GM18951 (cell line): ENCODE results near the gene P3R3URF.

Experiments used
- POLR2A ChIP-seq: IDR thresholded peaks from 4 replicates; pipeline ENCODE4 v1.6.1; 2011; ENCODE audit warnings: mild to moderate bottlenecking; ENCODE audit not compliant: insufficient read length, insufficient read depth; ENCODE audit errors: extremely low read depth
- in situ Hi-C: fragments of 300-500 bp; cut with MboI; formaldehyde crosslinking; loops from one replicate; pipeline ENCODE4 v1.12.0; 2022; ENCODE audit warnings: low sequenced_read_pairs, mixed read lengths, inconsistent platforms; ENCODE audit not compliant: unreplicated experiment

The P3R3URF gene

DNA sequence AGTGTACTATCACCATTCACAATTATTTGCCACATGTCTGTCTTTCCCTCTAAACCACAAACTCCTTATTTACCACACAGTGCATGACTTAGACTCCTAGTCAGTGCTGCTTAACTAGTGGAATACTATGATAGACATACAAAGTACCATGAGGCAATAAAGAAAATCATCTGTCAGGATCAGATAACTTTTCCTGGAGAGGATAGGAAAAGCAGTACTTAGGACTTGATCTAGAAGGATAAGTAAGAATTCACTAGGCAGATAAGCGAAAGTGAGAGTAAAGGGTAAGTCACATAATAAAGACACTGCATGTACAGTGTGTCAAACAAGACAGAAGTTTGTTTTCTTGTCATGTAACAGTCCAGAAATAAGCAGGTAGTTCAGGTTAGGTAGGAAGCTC is 22.6 kb downstream of the P3R3URF start:
- TF ChIP-seq POLR2A = no peak
- in situ Hi-C loops = no loop called here

- no peak for TF ChIP-seq POLR2A
- in situ Hi-C loops = no loop called here
These were observed 23.1 kb downstream of the P3R3URF start for GRCh38 chr1:46153228-46153627.

DNA sequence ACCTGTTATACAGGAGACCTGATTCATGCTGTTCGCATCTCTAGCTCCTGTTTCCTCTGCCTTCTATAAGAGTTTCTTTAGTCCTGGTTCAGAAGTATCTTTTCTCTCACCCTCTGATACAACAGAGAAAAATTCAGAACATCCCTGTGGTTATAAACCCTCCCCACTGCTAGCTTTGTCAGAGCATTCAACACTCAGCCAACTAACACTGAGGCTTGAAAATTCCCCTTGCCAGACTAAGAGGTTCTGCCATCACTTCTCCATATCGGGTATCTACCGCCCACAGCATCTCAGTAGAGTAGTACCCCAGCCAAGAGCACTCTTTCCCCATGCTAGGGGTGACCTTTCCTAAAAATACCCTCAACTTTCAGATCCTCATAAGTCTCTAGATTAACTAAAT is 24.3 kb downstream of the P3R3URF start:
- no peak for TF ChIP-seq POLR2A
- in situ Hi-C loops = no loop called here

GRCh38 chr1:46150085-46150484 is 26.2 kb downstream of the P3R3URF start:
- TF ChIP-seq POLR2A = no peak
- in situ Hi-C loops = no loop called here

GRCh38 chr1:46148318-46148717 is 28.0 kb downstream of the P3R3URF start:
- TF ChIP-seq POLR2A = no peak
- in situ Hi-C loops = no loop called here

DNA sequence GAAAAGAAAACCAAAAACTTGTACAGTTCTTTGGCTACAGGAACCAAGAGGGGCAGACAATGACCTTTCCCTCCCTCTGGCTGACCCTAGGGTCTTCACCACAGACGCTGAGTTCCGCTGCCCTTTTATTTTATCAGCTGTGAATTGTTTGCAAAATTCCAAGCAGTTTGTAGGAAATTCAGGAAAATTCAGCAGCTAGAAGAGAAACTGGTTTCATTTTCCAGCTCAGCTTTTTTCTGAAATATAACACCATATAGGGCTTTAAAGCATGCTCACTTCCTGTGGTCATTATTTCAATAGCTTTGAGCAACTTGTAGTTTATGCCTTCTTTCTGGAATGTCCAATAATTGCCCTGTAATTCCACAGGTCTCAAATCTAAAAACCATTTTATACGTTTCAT is 38.4 kb downstream of the P3R3URF start:
- TF ChIP-seq POLR2A = no peak

GRCh38 chr1:46136711-46137110 is 39.6 kb downstream of the P3R3URF start:
- no peak for TF ChIP-seq POLR2A
- in situ Hi-C loops = no loop called here

More for the DNA sequence above, 38.4 kb downstream of the P3R3URF start:
- in situ Hi-C loops = no loop called here

GRCh38 chr1:46134660-46135331 is 41.5 kb downstream of the P3R3URF start:
- in situ Hi-C loops = no loop called here
- no peak for TF ChIP-seq POLR2A

- TF ChIP-seq POLR2A = no peak
- in situ Hi-C loops = no loop called here
These were observed 42.4 kb downstream of the P3R3URF start for GRCh38 chr1:46133781-46134350.

DNA sequence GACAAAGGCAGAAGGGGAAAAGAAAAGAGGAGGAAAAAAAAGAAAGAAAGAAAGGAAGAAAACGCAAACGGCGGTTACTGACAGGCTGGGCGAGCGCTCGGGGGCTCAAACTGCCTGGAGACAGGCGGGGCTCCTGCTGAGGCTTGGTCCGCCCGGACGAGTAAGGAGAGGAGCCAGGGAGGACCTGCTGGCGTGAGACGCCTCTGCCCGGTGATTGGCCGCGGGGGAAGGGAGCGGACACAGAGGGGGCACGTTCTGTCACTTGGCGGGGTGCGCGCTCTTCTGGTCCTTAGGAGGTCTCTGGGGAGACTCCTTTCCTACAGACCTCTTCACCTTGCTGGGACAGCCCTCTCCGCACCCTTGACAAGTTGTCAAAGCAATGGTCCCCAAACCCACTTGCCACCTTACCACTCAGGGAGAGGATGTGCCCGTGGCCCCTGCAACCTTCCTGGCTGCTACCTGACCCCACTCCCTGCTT is 43.1 kb downstream of the P3R3URF start:
- in situ Hi-C loops = no loop called here
- TF ChIP-seq POLR2A = peak; percentile 57

GRCh38 chr1:46132529-46133180 is 43.6 kb downstream of the P3R3URF start, which contains the start of gene PIK3R3:
Gene PIK3R3, minus strand, starts transcription at chr1:46132629. Its CDS starts 677 bp downstream, at chr1:46131952.
- peak; percentile 99 for TF ChIP-seq POLR2A
- in situ Hi-C loops = no loop called here

DNA sequence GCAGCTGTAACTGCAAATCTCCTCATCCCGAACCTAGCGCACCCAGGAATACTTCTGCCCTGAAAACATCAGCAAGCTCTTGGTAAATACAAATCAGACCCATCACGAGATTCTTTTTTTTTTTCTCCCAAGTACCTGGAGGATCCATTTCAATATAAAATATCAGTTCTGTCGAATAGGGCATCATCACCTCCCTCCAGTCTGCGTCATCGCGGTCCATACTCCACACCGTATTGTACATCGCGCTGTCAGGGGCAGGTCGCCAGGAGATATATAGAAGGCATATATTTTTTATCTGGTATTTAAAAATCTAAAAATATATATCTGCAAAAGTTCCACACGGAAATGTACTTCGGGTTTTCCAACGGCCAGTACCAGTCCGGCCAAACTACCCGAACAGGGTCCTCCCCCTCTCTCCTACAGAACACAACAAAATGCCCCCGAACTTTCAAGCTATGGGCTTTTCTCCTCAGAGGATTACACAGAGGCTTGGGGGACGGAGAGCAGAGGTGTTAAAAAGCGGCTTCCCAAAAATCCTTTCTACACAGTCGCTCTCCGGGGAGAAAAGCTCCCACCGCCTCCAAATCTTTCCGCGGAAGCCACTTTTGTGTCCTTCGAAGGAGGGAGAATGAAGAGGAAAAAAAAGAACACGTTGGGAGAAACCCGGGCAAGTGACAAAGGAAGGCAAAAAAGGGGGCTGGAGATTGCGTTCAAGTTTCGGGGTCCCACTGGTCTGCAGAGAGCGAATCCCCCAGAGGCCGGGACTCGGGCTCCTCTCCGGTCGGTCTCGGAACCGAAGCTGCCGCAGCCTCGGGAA is 44.4 kb downstream of the P3R3URF start:
- in situ Hi-C loops = no loop called here
- TF ChIP-seq POLR2A = peak; percentile 14

DNA sequence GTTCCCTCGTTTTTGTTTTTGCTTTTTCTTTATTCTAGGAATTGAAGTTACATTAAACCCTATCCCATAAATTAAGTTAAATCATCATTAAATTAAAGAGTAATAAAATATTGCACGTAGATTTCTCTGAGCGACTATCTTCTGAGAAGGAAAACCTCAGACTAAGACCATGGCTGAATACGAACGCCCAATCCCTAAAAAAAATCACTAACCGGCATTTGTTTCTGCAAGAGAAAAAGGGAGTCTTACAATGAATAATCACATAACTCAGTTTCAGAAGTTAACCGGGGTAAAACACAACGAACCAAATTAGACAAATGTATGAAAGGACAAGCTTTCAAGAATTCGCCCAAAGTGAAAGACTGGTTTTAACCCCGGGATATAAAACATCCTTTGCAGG is 45.2 kb downstream of the P3R3URF start:
- in situ Hi-C loops = no loop called here
- no peak for TF ChIP-seq POLR2A

DNA sequence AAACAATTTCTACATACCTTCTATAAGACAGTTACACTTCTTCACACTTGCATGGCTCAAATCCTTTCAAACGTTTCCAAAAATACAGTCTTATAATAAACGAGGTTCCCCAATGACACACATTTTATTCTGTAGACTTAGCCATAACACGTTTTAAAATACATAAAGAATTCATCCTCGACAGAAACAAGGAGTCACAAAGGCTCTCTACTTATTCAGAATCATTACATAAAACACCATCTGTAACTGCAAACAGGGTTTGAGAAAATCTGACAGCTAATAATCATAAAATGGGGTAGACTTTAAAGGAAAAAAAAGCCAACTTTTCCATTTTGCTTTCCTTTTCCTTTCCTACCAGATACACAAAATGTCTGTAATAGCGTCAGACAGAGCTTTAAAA is 45.7 kb downstream of the P3R3URF start:
- in situ Hi-C loops = no loop called here
- TF ChIP-seq POLR2A = no peak

- no peak for TF ChIP-seq POLR2A
- in situ Hi-C loops = no loop called here
These were observed 46.2 kb downstream of the P3R3URF start for GRCh38 chr1:46130121-46130520.
